AG04449 (cell line): ENCODE measurements around the gene MIEF1.

ENCODE experiments used
- CTCF ChIA-PET: fragments of 350-600 bp; formaldehyde crosslinking; extraction: SDS; loops from one replicate; lab custom pipeline; 2021; ENCODE audit warnings: antibody characterized with exemption; lab: Yijun Ruan, JAX
- POLR2A ChIA-PET: fragments of 400-600, 350-600 bp; formaldehyde crosslinking; extraction: SDS; loops from one replicate; lab custom pipeline; 2020; ENCODE audit warnings: antibody characterized with exemption, inconsistent platforms; lab: Yijun Ruan, JAX
- DNase-seq: peaks from one replicate; pipeline ENCODE4 v3.0.0-alpha.2; 2010; ENCODE audit warnings: low read depth, low spot score
- H3K4me3 ChIP-seq: 2 replicates; pipeline ENCODE4 v1.5.1; 2011; ENCODE audit warnings: low read depth, mild to moderate bottlenecking, control low read depth, low read length
- TF ChIP-seq, protein P1 (sequence below): IDR thresholded peaks from one replicate; pipeline ENCODE4 v1.5.1; 2011; ENCODE audit warnings: mild to moderate bottlenecking, moderate library complexity, low read length, control low read depth, inconsistent platforms; ENCODE audit not compliant: insufficient read depth; ENCODE audit errors: missing control alignments

MIEF1 gene

DNA sequence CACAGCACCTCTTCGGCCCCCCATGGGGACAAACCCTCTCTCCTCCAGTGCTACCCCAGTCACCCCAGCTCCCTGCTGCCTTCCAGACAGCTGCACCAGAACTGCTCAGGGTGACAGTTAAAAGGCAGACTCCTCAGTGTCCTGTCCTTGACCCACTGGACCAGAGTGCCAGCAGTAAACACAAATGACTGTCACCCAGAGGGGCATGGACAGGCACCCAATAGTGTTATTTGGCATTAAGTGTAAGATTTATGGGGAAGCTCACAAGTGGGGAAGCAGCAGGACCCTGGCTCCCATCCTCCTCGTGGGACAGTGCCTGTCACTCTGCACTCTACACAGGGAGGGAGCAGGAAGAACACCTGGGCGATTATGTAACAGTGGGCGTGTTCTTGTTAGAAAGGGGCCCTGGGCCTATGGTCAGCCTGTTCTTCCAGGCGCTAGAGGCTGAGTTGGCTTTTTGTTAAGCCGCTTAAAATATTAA is 25.4 kb downstream of the MIEF1 start:
- DNase-seq, result no peak
- H3K4me3 ChIP-seq, result no peak overlapping the region
- CTCF ChIA-PET, result interaction anchor here (1.0 to 27.5 kb wide), 8 partner anchors 11 to 502 kb away, joined by 3 to 1079 read pairs (median 56); partner anchors contain the start of genes RPL3 and TAB1

DNA sequence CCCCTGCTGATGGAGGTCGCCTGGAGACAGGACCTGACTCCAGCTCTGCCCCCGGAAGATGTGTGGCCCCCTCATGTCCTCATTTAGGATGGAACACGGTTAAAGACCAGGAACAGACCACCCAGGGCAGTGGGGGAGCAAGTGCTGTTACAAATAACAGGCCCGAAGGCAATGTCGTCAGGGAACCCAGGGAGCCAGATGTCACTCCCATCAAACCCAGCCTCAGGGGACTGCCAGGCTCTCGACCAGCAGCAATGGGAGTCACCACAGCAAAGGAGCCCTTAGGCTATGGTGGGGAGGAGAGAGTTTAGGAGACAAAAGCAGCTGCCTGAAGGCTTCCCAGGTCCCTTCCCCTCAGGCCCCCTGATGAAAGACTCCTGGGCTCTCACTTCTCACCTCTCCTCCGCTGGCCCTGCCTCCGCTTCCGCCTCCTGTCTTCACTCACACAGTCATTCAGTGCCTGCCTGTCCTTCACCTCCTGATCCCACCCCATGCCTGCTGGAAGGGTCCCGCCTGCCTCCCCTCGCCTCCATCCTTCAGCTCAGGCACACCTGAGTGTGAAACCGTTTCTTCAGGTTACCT is 26.1 kb downstream of the MIEF1 start:
- ChIA-PET POLR2A (interaction anchor here (0.9 to 2.1 kb wide), 5 partner anchors 8 to 212 kb away, joined by 3 to 25 read pairs (median 10); partner anchors contain the start of genes ATF4, MIEF1 and RPL3), CTCF (interaction anchor here (0.8 to 27.5 kb wide), 23 partner anchors 8 to 821 kb away, joined by 3 to 1079 read pairs (median 10); partner anchors contain the start of genes ATF4, MIEF1, RPL3 and TAB1)
- TF ChIP-seq, protein P1, sequence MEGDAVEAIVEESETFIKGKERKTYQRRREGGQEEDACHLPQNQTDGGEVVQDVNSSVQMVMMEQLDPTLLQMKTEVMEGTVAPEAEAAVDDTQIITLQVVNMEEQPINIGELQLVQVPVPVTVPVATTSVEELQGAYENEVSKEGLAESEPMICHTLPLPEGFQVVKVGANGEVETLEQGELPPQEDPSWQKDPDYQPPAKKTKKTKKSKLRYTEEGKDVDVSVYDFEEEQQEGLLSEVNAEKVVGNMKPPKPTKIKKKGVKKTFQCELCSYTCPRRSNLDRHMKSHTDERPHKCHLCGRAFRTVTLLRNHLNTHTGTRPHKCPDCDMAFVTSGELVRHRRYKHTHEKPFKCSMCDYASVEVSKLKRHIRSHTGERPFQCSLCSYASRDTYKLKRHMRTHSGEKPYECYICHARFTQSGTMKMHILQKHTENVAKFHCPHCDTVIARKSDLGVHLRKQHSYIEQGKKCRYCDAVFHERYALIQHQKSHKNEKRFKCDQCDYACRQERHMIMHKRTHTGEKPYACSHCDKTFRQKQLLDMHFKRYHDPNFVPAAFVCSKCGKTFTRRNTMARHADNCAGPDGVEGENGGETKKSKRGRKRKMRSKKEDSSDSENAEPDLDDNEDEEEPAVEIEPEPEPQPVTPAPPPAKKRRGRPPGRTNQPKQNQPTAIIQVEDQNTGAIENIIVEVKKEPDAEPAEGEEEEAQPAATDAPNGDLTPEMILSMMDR, result no peak
- no peak overlapping the region for H3K4me3 ChIP-seq
- no peak for DNase-seq

More for the DNA sequence above, 25.4 kb downstream of the MIEF1 start:
- TF ChIP-seq, protein P1, result no peak
- POLR2A ChIA-PET, result interaction anchor here (2.1 to 5.6 kb wide), 2 partner anchors 209 to 210 kb away, joined by 25 to 59 read pairs; partner anchors contain the start of gene RPL3

DNA sequence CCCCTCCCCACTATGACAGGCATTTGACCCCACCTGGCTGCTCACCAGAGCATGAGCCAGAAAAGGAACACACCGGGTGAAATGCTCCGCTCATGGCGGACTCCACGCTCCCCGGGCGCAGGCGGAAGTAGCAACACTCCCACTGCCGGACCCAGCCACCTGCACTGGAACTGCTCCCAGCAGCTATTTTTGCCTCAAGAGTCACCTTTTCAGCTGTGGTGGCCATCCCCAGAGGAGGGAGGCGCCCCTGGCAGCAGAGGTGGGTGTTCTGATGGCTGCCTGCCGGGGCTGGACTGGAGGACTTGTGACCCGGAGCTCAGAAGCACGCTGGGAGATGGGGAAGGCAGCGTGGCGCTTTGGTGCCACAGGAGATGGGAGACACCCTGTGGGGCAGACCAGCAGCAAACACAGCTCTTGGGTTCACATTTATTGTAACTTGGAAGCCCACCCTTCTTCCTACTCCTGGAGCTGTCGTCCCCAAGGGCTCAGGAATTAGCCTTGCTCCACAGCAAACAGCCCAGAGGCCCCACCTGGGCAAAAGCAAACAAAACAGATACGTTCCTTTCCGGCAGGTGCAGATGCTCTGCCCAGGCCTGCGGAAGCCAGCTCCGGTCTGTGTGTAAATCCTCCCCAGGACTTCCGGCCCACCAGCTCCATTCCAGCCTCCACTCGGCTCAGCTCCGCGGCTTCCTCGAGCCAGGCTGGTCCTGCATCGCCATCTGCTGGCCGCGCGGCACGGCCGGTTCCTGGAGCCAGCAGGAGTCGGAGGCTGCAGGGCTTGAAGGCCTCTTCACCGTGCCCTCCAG is 26.8 kb downstream of the MIEF1 start:
- TF ChIP-seq, protein P1, result peak; percentile 100
- no peak overlapping the region for H3K4me3 ChIP-seq
- CTCF ChIA-PET, result interaction anchor here (0.7 to 27.5 kb wide), 37 partner anchors 8 to 820 kb away, joined by 3 to 1079 read pairs (median 7); partner anchors contain the start of genes ATF4, MIEF1, RPL3 and TAB1
- POLR2A ChIA-PET, result interaction anchor here (0.6 to 2.1 kb wide), 9 partner anchors 9 to 515 kb away, joined by 3 to 25 read pairs (median 3); partner anchors contain the start of genes ATF4, MIEF1 and RPL3
- DNase-seq, result peak; percentile 60

DNA sequence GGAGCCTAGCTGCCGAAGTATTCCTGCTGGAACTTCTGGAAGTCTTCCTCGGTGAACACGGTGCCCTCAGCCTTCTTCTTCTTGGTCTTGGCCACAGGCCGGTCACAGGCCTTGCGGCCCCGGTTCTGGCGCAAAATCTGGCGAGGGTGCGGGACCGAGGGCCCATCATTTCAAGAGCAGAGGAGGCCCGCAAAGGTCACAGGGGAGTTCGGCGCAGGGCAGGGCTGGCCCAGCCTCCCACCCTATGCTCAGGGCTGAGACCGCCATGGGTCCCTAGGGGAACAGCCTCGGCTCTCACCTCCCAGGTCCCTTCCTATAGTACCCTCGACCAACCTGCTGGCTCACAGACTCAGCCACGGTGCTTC is 27.4 kb downstream of the MIEF1 start:
- CTCF ChIA-PET, result interaction anchor here (0.7 to 27.5 kb wide), 33 partner anchors 9 to 820 kb away, joined by 3 to 1079 read pairs (median 8); partner anchors contain the start of genes MIEF1, RPL3 and TAB1
- TF ChIP-seq, protein P1, result no peak
- H3K4me3 ChIP-seq, result no peak overlapping the region
- POLR2A ChIA-PET, result interaction anchor here (0.7 to 2.1 kb wide), 5 partner anchors 10 to 515 kb away, joined by 3 to 25 read pairs (median 10); partner anchors contain the start of genes ATF4, MIEF1 and RPL3
- DNase-seq, result no peak

DNA sequence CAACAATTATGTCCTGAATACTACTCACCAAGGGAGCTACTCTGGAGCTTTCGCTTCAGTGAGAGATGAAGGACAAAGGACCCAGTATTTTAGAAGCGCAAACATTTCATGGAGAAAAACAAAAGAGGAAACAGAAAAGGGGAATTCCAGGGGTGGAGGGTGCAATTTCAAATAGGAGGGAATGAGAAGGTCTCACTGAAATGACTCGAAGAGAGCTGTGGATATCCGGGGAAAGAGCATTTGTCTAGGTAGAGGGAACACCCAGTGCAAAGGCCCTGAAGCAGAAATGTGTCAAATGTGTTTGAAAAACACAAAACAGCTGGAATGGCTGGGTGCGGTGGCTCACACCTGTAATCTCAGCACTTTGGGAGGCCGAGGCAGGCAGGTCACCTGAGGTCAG is 28.0 kb downstream of the MIEF1 start:
- TF ChIP-seq, protein P1, result no peak
- DNase-seq, result no peak
- CTCF ChIA-PET, result interaction anchor here (0.6 to 27.5 kb wide), 30 partner anchors 9 to 819 kb away, joined by 3 to 1079 read pairs (median 5); partner anchors contain the start of genes ATF4, MIEF1, RPL3 and TAB1
- POLR2A ChIA-PET, result interaction anchor here (1.9 kb wide), 1 partner anchor 10 kb away, joined by 17 read pairs; the partner anchor contains the start of gene ATF4
- no peak overlapping the region for H3K4me3 ChIP-seq
